HepG2 (cell line): ENCODE results near the gene ZNF628. TPM values are rescaled to one million over a fixed set of nuclear protein-coding genes. Genes with fewer than 3 reads are reported as not detected.

Experiments used
- ATAC-seq: fragments of 200-7000 bp; cut with Tn5 transposase; 3 replicates; pipeline ENCODE4 v1.9.1; 2020; ENCODE audit warnings: mild to moderate bottlenecking, moderate library complexity
- BruUV-seq: library from RNA; stranded (reverse); fragments of 400-500 nt; replicated peaks from 2 replicates; lab custom pipeline; 2021; lab: Mats Ljungman, UMichigan
- CTCF ChIA-PET: fragments of 300-600 bp; formaldehyde crosslinking; extraction: SDS; loops from one replicate; lab custom pipeline; 2021; ENCODE audit warnings: low total read pairs, inconsistent platforms, low intra/inter-chr PET ratio; lab: Yijun Ruan, JAX
- POLR2A ChIA-PET: fragments of 350-600 bp; sonication (Branson Sonifier 250); formaldehyde crosslinking; loops from one replicate; lab custom pipeline; 2020; ENCODE audit warnings: antibody characterized with exemption, inconsistent platforms; lab: Yijun Ruan, JAX
- DNase-seq: peaks from one replicate; pipeline ENCODE4 v3.0.0-alpha.2; 2015; ENCODE audit warnings: low spot score
- FAIRE-seq: peaks from 3 replicates; lab custom pipeline; 2011; peaks lifted over from hg19 to GRCh38; lab: Jason Lieb, UNC
- H2AFZ ChIP-seq: one replicate; pipeline ENCODE4 v1.6.1; 2011; ENCODE audit warnings: low read length, inconsistent platforms
- H3K27ac ChIP-seq: fragments of 300-600 bp; 3 replicates; pipeline ENCODE4 v1.8.0; 2011; ENCODE audit warnings: mixed run types, mild to moderate bottlenecking, mixed read lengths, low read length, inconsistent platforms; ENCODE audit not compliant: insufficient read depth; ENCODE audit errors: extremely low read length
- H3K27me3 ChIP-seq, 2 experiments: fragments of 200-600 bp in 1 of 2; 2 replicates in 1 of 2; 3 replicates in 1 of 2; pipeline versions ENCODE4 v1.6.0 to v1.8.0; 2011; ENCODE audit warnings: low read length in 2 of 2, mild to moderate bottlenecking in 2 of 2, moderate library complexity in 2 of 2, inconsistent platforms in 1 of 2; ENCODE audit not compliant: insufficient read depth in 2 of 2, control insufficient read depth in 1 of 2
- H3K36me3 ChIP-seq, 2 experiments: fragments of 200-600 bp in 1 of 2; replicated peaks in 1 of 2; 2 replicates in 1 of 2; 3 replicates in 1 of 2; pipeline versions ENCODE4 v1.5.1 to v1.8.0; 2011; ENCODE audit warnings: low read length in 2 of 2, inconsistent platforms in 1 of 2; ENCODE audit not compliant: insufficient read depth in 2 of 2, control insufficient read depth in 1 of 2
- H3K4me1 ChIP-seq: 2 replicates; pipeline ENCODE4 v1.5.1; 2012; ENCODE audit warnings: low read length, inconsistent platforms; ENCODE audit not compliant: insufficient read depth
- H3K4me2 ChIP-seq: 2 replicates; pipeline ENCODE4 v1.6.0; 2011; ENCODE audit warnings: low read depth, low read length, inconsistent platforms
- H3K4me3 ChIP-seq, 3 experiments: fragments of 200-600 bp in 1 of 3; sonication (generic), shearing (Covaris generic) in 1 of 3; replicated peaks in 1 of 3; 2 replicates each; pipeline ENCODE4 v1.5.1; 2011 to 2016; ENCODE audit warnings: low read length in 3 of 3, inconsistent platforms in 2 of 3, low read depth in 2 of 3, mild to moderate bottlenecking in 2 of 3, control low read depth in 1 of 3, mixed read lengths in 1 of 3; ENCODE audit not compliant: insufficient read depth in 1 of 3
- H3K79me2 ChIP-seq: one replicate; pipeline ENCODE4 v1.6.1; 2011; ENCODE audit warnings: low read length, inconsistent platforms; ENCODE audit not compliant: insufficient read depth
- H3K9ac ChIP-seq: 2 replicates; pipeline ENCODE4 v1.6.0; 2011; ENCODE audit warnings: mild to moderate bottlenecking, low read depth, low read length, inconsistent platforms; ENCODE audit not compliant: insufficient read depth
- H3K9me3 ChIP-seq: 2 replicates; pipeline ENCODE4 v1.5.1; 2012; ENCODE audit warnings: mild to moderate bottlenecking, low read length
- H4K20me1 ChIP-seq: 2 replicates; pipeline ENCODE4 v1.6.0; 2011; ENCODE audit warnings: inconsistent platforms, mild to moderate bottlenecking, low read length, moderate library complexity; ENCODE audit not compliant: insufficient read depth
- AFF4 ChIP-seq: sonication (generic); formaldehyde crosslinking; IDR thresholded peaks from 2 replicates; pipeline ENCODE4 v1.4.0; 2020; ENCODE audit warnings: missing genetic modification reagents
- ATF1 ChIP-seq: IDR thresholded peaks from 2 replicates; pipeline ENCODE4 v1.6.1; 2016; ENCODE audit warnings: mild to moderate bottlenecking, control low read depth
- CBX1 ChIP-seq: IDR thresholded peaks from one replicate; pipeline ENCODE4 v1.6.1; 2016; ENCODE audit warnings: antibody characterized with exemption, low read depth
- CREM ChIP-seq, 2 experiments: sonication (generic) in 1 of 2; formaldehyde crosslinking in 1 of 2; IDR thresholded peaks; 2 replicates each; pipeline versions ENCODE4 v1.4.0 to v1.6.1; 2016 to 2020; ENCODE audit warnings: antibody characterized with exemption in 1 of 2, mild to moderate bottlenecking in 1 of 2, missing genetic modification reagents in 1 of 2
- ELF1 ChIP-seq: sonication (generic); formaldehyde crosslinking; IDR thresholded peaks from 2 replicates; pipeline ENCODE4 v1.4.0; 2020; ENCODE audit warnings: missing genetic modification reagents
- HCFC1 ChIP-seq: fragments of 150-350 bp; IDR thresholded peaks from 2 replicates; pipeline ENCODE4 v1.6.1; 2014; ENCODE audit warnings: low read depth, low read length
- KDM6A ChIP-seq: IDR thresholded peaks from 2 replicates; pipeline ENCODE4 v1.6.1; 2016; ENCODE audit warnings: low read depth
- MTA3 ChIP-seq: sonication (generic); formaldehyde crosslinking; IDR thresholded peaks from 2 replicates; pipeline ENCODE4 v1.4.0; 2020; ENCODE audit warnings: missing genetic modification reagents
- SSRP1 ChIP-seq: IDR thresholded peaks from 2 replicates; pipeline ENCODE4 v1.6.1; 2016; ENCODE audit warnings: control low read depth
- ZBTB8A ChIP-seq: sonication (generic); formaldehyde crosslinking; IDR thresholded peaks from 2 replicates; pipeline ENCODE4 v1.4.0; 2020; ENCODE audit warnings: mild to moderate bottlenecking, low read depth, missing genetic modification reagents, borderline replicate concordance
- ZC3H4 ChIP-seq: sonication (generic); formaldehyde crosslinking; IDR thresholded peaks from 2 replicates; pipeline ENCODE4 v1.4.0; 2020; ENCODE audit warnings: missing genetic modification reagents, borderline replicate concordance
- ZNF513 ChIP-seq: sonication (generic); formaldehyde crosslinking; conservative IDR thresholded peaks from 2 replicates; pipeline ENCODE4 v1.5.0; 2020; ENCODE audit warnings: missing genetic modification reagents
- ZNF547 ChIP-seq: sonication (generic); formaldehyde crosslinking; IDR thresholded peaks from 2 replicates; pipeline ENCODE4 v1.5.1; 2020; ENCODE audit warnings: mild to moderate bottlenecking, missing genetic modification reagents
- ZNF652 ChIP-seq: IDR thresholded peaks from 2 replicates; pipeline ENCODE4 v1.6.1; 2016; ENCODE audit warnings: low read depth, borderline replicate concordance
- ZSCAN5A ChIP-seq: sonication (generic); formaldehyde crosslinking; IDR thresholded peaks from 2 replicates; pipeline ENCODE4 v1.8.0; 2022; ENCODE audit warnings: mild to moderate bottlenecking, missing genetic modification reagents, borderline replicate concordance
- ZZZ3 ChIP-seq: sonication (generic); formaldehyde crosslinking; IDR thresholded peaks from 2 replicates; pipeline ENCODE4 v1.4.0; 2020; ENCODE audit warnings: missing genetic modification reagents, mild to moderate bottlenecking, borderline replicate concordance
- WGBS: methylation state at CpG from one replicate; pipeline ENCODE4 v1.1.6; 2017; ENCODE audit warnings: low lambda C conversion rate; 5-methylcytosine and 5-hydroxymethylcytosine counted together
- in situ Hi-C: cut with HindIII; loops from 2 replicates; pipeline ENCODE4 v1.10.0; 2017; ENCODE audit warnings: low pct_unique_long_range_greater_than_20kb; ENCODE audit not compliant: extremely low pct_ligation_motif_present
- intact Hi-C: fragments of 100-400 bp; cut with micrococcal nuclease; formaldehyde crosslinking; loops from one replicate; pipeline ENCODE4 v1.10.0; 2022; ENCODE audit not compliant: unreplicated experiment
- polyA plus RNA-seq, 8 experiments: library from polyadenylated mRNA; depleted of rRNA in 3 of 8; stranded (reverse) in 7 of 8; unstranded in 1 of 8; fragments of >200 nt; fragmentation: Illumina TruSeq in 4 of 8; extraction: Trizol in 4 of 8; gene quantifications; 2 replicates each; pipeline versions ENCODE4 v1.2.1 to v1.2.3, GENCODE V29; 2011 to 2016; ENCODE audit warnings: low read depth in 4 of 8, missing spikeins in 1 of 8, mixed read lengths in 1 of 8; ENCODE audit not compliant: insufficient read depth in 1 of 8
- total RNA-seq, 5 experiments: library from RNA; depleted of rRNA; stranded (reverse); fragments of >200 nt; fragmentation: Illumina TruSeq; extraction: Trizol; gene quantifications; 2 replicates each; pipeline ENCODE4 v1.2.3, GENCODE V29; 2016; ENCODE audit warnings: low read depth in 1 of 5

The ZNF628 gene
- total and polyA plus RNA-seq, 2 of the 13 experiments (the other 11 are each of a cell fraction or from before 2014, with no cell fraction given) = 0.54 to 1.2 TPM

GRCh38 chr19:55433292-55433691, 43.1 kb upstream of the ZNF628 start:
- Histone ChIP-seq H3K4me2 (no peak overlapping the region), H3K9ac (no peak overlapping the region), H3K9me3 (no peaks in the 10 kb centered on the region), H3K27ac (no peak overlapping the region), H3K79me2 (no peaks in the 10 kb centered on the region), H2AFZ (no peak overlapping the region), H3K27me3 (peaks cover 0 to 2% of the 10 kb centered on the region in 2 experiments; a peak in 1 of 5 replicates), H3K4me1 (no peaks in the 10 kb centered on the region), H3K36me3 (no peaks in the 10 kb centered on the region), H4K20me1 (no peaks in the 10 kb centered on the region), H3K4me3 (no peak overlapping the region)
- WGBS = no CpG with 5 or more reads among the region's 48 CpGs
- ATAC-seq (no peak), DNase-seq (no peak), FAIRE-seq (no peak)
- ChIA-PET POLR2A (no interaction called here), CTCF (no interaction called here)
- TF ChIP-seq ZNF652 (CRISPR knock-in tag) (no peak), CREM (IDR thresholded peaks at IDR 0.05) (no peak), CREM (CRISPR knock-in tag; IDR thresholded peaks at IDR 0.05) (no peak), ZNF547 (CRISPR knock-in tag) (no peak), ZBTB8A (no peak), KDM6A (CRISPR knock-in tag) (no peak), MTA3 (CRISPR knock-in tag) (no peak), ELF1 (CRISPR knock-in tag) (no peak), ZZZ3 (CRISPR knock-in tag) (no peak), HCFC1 (no peak), ZC3H4 (CRISPR knock-in tag) (no peak), ZNF513 (CRISPR knock-in tag) (no peak), ATF1 (no peak), ZSCAN5A (CRISPR knock-in tag) (no peak), CBX1 (no peak), SSRP1 (CRISPR knock-in tag) (no peak), AFF4 (CRISPR knock-in tag) (no peak)
- in situ Hi-C loops (no loop called here), intact Hi-C loops (no loop called here)
- BruUV-seq = no TSS peak
